IMR-90 (cell line): ENCODE data around the gene ERP27. TPM values are rescaled to one million over a fixed set of nuclear protein-coding genes. Genes with fewer than 3 reads are reported as not detected.
A peak's percentile ranks its signal among the peaks of the same experiment; 100 is the strongest.

Experiments
- ATAC-seq: fragments of 200-7000 bp; cut with Tn5 transposase; 2 replicates; pipeline ENCODE4 v1.9.1; 2020; ENCODE audit warnings: low read depth, mild to moderate bottlenecking, moderate library complexity
- BruUV-seq: library from RNA; stranded (reverse); fragments of 400-500 nt; replicated peaks from 2 replicates; lab custom pipeline; 2021; lab: Mats Ljungman, UMichigan
- CTCF ChIA-PET: fragments of 300-600 bp; formaldehyde crosslinking; extraction: SDS; loops from one replicate; lab custom pipeline; 2021; ENCODE audit warnings: antibody characterized with exemption; lab: Yijun Ruan, JAX
- POLR2A ChIA-PET: fragments of 300-600 bp; sonication (Branson Sonifier 250); formaldehyde crosslinking; loops from one replicate; lab custom pipeline; 2022; ENCODE audit warnings: antibody characterized with exemption; ENCODE audit not compliant: unreplicated experiment; lab: Charles Lee
- DNase-seq: peaks from one replicate; pipeline ENCODE4 v3.0.0; 2013
- H2AFZ ChIP-seq: replicated peaks from 2 replicates; pipeline ENCODE3; 2013; ENCODE audit warnings: low read length, mild to moderate bottlenecking; ENCODE audit not compliant: poor library complexity
- H2AK5ac ChIP-seq: 2 replicates; pipeline ENCODE4 v1.6.1; 2013; ENCODE audit warnings: low read depth, low read length, inconsistent platforms
- H2AK9ac ChIP-seq: replicated peaks from 2 replicates; pipeline ENCODE3; 2013; ENCODE audit warnings: mild to moderate bottlenecking, low read depth, low read length, moderate library complexity; ENCODE audit not compliant: poor library complexity
- H2BK120ac ChIP-seq: 2 replicates; pipeline ENCODE4 v1.6.1; 2013; ENCODE audit warnings: low read depth, low read length, inconsistent platforms
- H2BK15ac ChIP-seq: 3 replicates; pipeline ENCODE4 v1.6.1; 2013; ENCODE audit warnings: low read depth, low read length, inconsistent platforms
- H2BK20ac ChIP-seq: 2 replicates; pipeline ENCODE4 v1.6.1; 2013; ENCODE audit warnings: low read depth, mild to moderate bottlenecking, inconsistent platforms, low read length, moderate library complexity
- H2BK5ac ChIP-seq: 2 replicates; pipeline ENCODE4 v1.6.1; 2013; ENCODE audit warnings: mild to moderate bottlenecking, low read depth, low read length, inconsistent platforms; ENCODE audit not compliant: poor library complexity, severe bottlenecking
- H3K14ac ChIP-seq: replicated peaks from 2 replicates; pipeline ENCODE4 v1.6.1; 2013; ENCODE audit warnings: low read depth, low read length, inconsistent platforms
- H3K18ac ChIP-seq: 2 replicates; pipeline ENCODE4 v1.6.1; 2013; ENCODE audit warnings: low read depth, low read length, control low read depth
- H3K23ac ChIP-seq: 2 replicates; pipeline ENCODE4 v1.6.1; 2013; ENCODE audit warnings: low read depth, low read length, inconsistent platforms
- H3K27ac ChIP-seq: 2 replicates; pipeline ENCODE4 v1.5.1; 2013; ENCODE audit warnings: mild to moderate bottlenecking, control low read depth, low read length; ENCODE audit not compliant: insufficient read depth
- H3K27me3 ChIP-seq: 2 replicates; pipeline ENCODE4 v1.6.1; 2013; ENCODE audit warnings: low read length; ENCODE audit not compliant: control insufficient read depth, insufficient read depth
- H3K36me3 ChIP-seq: 2 replicates; pipeline ENCODE4 v1.6.1; 2013; ENCODE audit warnings: low read length, mixed read lengths; ENCODE audit not compliant: control insufficient read depth, insufficient read depth
- H3K4ac ChIP-seq: 2 replicates; pipeline ENCODE4 v1.6.1; 2013; ENCODE audit warnings: low read depth, low read length, inconsistent platforms
- H3K4me1 ChIP-seq: 2 replicates; pipeline ENCODE4 v1.6.1; 2013; ENCODE audit warnings: low read length, mixed read lengths; ENCODE audit not compliant: control insufficient read depth, insufficient read depth
- H3K4me2 ChIP-seq: 2 replicates; pipeline ENCODE4 v1.6.1; 2013; ENCODE audit warnings: low read depth, mild to moderate bottlenecking, control low read depth, low read length, moderate library complexity
- H3K4me3 ChIP-seq: 2 replicates; pipeline ENCODE4 v1.5.1; 2013; ENCODE audit warnings: low read depth, mild to moderate bottlenecking, control low read depth, low read length, moderate library complexity; ENCODE audit not compliant: insufficient read depth
- H3K56ac ChIP-seq: 2 replicates; pipeline ENCODE4 v1.6.1; 2013; ENCODE audit warnings: low read length, inconsistent platforms; ENCODE audit not compliant: insufficient read depth; ENCODE audit errors: extremely low read depth
- H3K79me1 ChIP-seq, 2 experiments: 2 replicates each; pipeline ENCODE4 v1.6.1; 2013; ENCODE audit warnings: low read length in 2 of 2, inconsistent platforms in 1 of 2, low read depth in 1 of 2
- H3K9ac ChIP-seq: 2 replicates; pipeline ENCODE4 v1.6.1; 2013; ENCODE audit warnings: low read depth, low read length, control low read depth
- H3K9me1 ChIP-seq: 2 replicates; pipeline ENCODE4 v1.6.1; 2013; ENCODE audit warnings: low read length, inconsistent platforms; ENCODE audit not compliant: insufficient read depth
- H3K9me3 ChIP-seq: 2 replicates; pipeline ENCODE4 v1.6.1; 2013; ENCODE audit warnings: low read length; ENCODE audit not compliant: control insufficient read depth, insufficient read depth
- H4K20me1 ChIP-seq: 2 replicates; pipeline ENCODE4 v1.6.1; 2013; ENCODE audit warnings: low read length, inconsistent platforms; ENCODE audit not compliant: insufficient read depth
- H4K5ac ChIP-seq: 2 replicates; pipeline ENCODE4 v1.6.1; 2013; ENCODE audit warnings: mild to moderate bottlenecking, low read depth, low read length, control low read depth
- H4K8ac ChIP-seq, 2 experiments: 2 replicates each; pipeline ENCODE4 v1.6.1; 2013; ENCODE audit warnings: low read depth in 2 of 2, low read length in 2 of 2, control low read depth in 1 of 2, inconsistent platforms in 1 of 2
- H4K91ac ChIP-seq: 2 replicates; pipeline ENCODE4 v1.6.1; 2013; ENCODE audit warnings: low read depth, low read length, inconsistent platforms; ENCODE audit not compliant: insufficient read depth
- CHD1 ChIP-seq: IDR thresholded peaks from 2 replicates; pipeline ENCODE4 v1.6.1; 2012; ENCODE audit warnings: low read depth, low read length, improper control_type of control experiment
- MAZ ChIP-seq: IDR thresholded peaks from 2 replicates; pipeline ENCODE4 v1.6.1; 2012; ENCODE audit warnings: low read depth, mild to moderate bottlenecking, low read length, improper control_type of control experiment, moderate library complexity, borderline replicate concordance
- POLR2A ChIP-seq: IDR thresholded peaks from 2 replicates; pipeline ENCODE4 v1.6.1; 2012; ENCODE audit warnings: mild to moderate bottlenecking, low read depth, low read length
- WGBS, 2 experiments: methylation state at CpG; one replicate each; pipeline versions ENCODE4 v1.1.5 to v1.1.7; 2013; ENCODE audit warnings: missing lambda C conversion rate in 2 of 2; ENCODE audit not compliant: insufficient read length in 1 of 2; ENCODE audit errors: extremely low coverage in 2 of 2; 5-methylcytosine and 5-hydroxymethylcytosine counted together
- dilution Hi-C: fragments of 300-500 bp; cut with HindIII; formaldehyde crosslinking; loops from one replicate; pipeline ENCODE4 v1.14.3; 2018; ENCODE audit warnings: low sequenced_read_pairs; ENCODE audit not compliant: unreplicated experiment
- in situ Hi-C: fragments of 300-500 bp; cut with MboI; formaldehyde crosslinking; loops from 3 replicates; pipeline ENCODE4 v1.14.3; 2019; ENCODE audit warnings: low sequenced_read_pairs, inconsistent platforms, mixed read lengths
- intact Hi-C: fragments of 100-400 bp; cut with micrococcal nuclease; formaldehyde crosslinking; loops from 2 replicates; pipeline ENCODE4 v1.10.0; 2022
- polyA plus RNA-seq, 3 experiments: library from polyadenylated mRNA; depleted of rRNA; stranded (reverse); fragments of >200 nt; gene quantifications; 2 replicates each; pipeline ENCODE4 v1.2.3, GENCODE V29; 2012; ENCODE audit warnings: low replicate concordance in 1 of 3
- total RNA-seq: library from RNA; depleted of rRNA; stranded (reverse); fragments of >200 nt; gene quantifications from 2 replicates; pipeline ENCODE4 v1.2.3, GENCODE V29; 2012
- TF ChIP-seq, protein P1 (sequence below): fragments of 150-350 bp; IDR thresholded peaks from 2 replicates; pipeline ENCODE4 v1.6.1; 2017; ENCODE audit warnings: mild to moderate bottlenecking, antibody characterized with exemption, low read length, low read depth

Gene ERP27
- total and polyA plus RNA-seq, 2 of the 4 experiments (the other 2 are of a cell fraction), result not detected

- Histone ChIP-seq H3K18ac (peak overlapping the region; percentile 46; the same call in 1 of the 2 replicates), H3K27ac (0 out of 2 replicates have a peak overlapping the region, but pooled peaks have one; percentile 11), H3K4ac (peak overlapping the region; percentile 73), H4K91ac (peak overlapping the region; percentile 56), H3K14ac (peak overlapping the region; percentile 53), H2AK9ac (no peak overlapping the region), H3K27me3 (no peaks in the 10 kb centered on the region), H3K4me3 (no peak overlapping the region), H2BK120ac (peak overlapping the region; percentile 98), H3K4me2 (no peak overlapping the region), H4K5ac (peak overlapping the region; percentile 70; the same call in 1 of the 2 replicates), H3K9ac (no peak overlapping the region), H3K4me1 (peaks cover 25% of the 10 kb centered on the region), H2AK5ac (peak overlapping the region; percentile 77; the same call in 1 of the 2 replicates), H3K9me3 (no peaks in the 10 kb centered on the region), H4K8ac (peak overlapping the region in 1 of 2 experiments; percentile 31; a peak in 2 of 4 replicates), H2BK5ac (peak overlapping the region; percentile 35), H2AFZ (no peak overlapping the region), H3K23ac (peak overlapping the region; percentile 74), H3K9me1 (peaks cover 11% of the 10 kb centered on the region), H3K56ac (no peak overlapping the region), H2BK15ac (peak overlapping the region; percentile 66; the same call in 1 of the 3 replicates), H2BK20ac (peak overlapping the region; percentile 82), H3K36me3 (no peaks in the 10 kb centered on the region), H3K79me1 (peaks cover 0 to 3% of the 10 kb centered on the region in 2 experiments; a peak in 1 of 4 replicates), H4K20me1 (no peaks in the 10 kb centered on the region)
- no CpG with 5 or more reads among the region's 4 CpGs for WGBS, 2 experiments
- no peak for ATAC-seq
- dilution Hi-C loops (no loop called here), in situ Hi-C loops (no loop called here), intact Hi-C loops (no loop called here)
- ChIA-PET CTCF (no interaction called here), POLR2A (no interaction called here)
- DNase-seq, result no peak
- no TSS peak for BruUV-seq
- TF ChIP-seq MAZ (no peak), POLR2A (no peak), CHD1 (no peak)
- TF ChIP-seq, protein P1, sequence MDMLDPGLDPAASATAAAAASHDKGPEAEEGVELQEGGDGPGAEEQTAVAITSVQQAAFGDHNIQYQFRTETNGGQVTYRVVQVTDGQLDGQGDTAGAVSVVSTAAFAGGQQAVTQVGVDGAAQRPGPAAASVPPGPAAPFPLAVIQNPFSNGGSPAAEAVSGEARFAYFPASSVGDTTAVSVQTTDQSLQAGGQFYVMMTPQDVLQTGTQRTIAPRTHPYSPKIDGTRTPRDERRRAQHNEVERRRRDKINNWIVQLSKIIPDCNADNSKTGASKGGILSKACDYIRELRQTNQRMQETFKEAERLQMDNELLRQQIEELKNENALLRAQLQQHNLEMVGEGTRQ, result no peak
Observed at GRCh38 chr12:14950421-14950820, 12.1 kb upstream of the ERP27 start.
